Neural cell (in vitro differentiated cells): Measurements from ENCODE around the gene CAPN8. TPM values are rescaled to one million over a fixed set of nuclear protein-coding genes. Genes with fewer than 3 reads are reported as not detected.

ENCODE experiments used
- H2AFZ ChIP-seq: fragments of 200-600, 300-800 bp; sonication (generic), shearing (Covaris generic); 2 replicates; pipeline ENCODE4 v1.6.0; 2014; ENCODE audit warnings: low read depth, mild to moderate bottlenecking, antibody characterized with exemption, low read length, moderate library complexity
- H3F3A ChIP-seq: fragments of 200-600 bp; shearing (Covaris generic); 2 replicates; pipeline ENCODE4 v1.6.1; 2016; ENCODE audit warnings: mild to moderate bottlenecking, moderate library complexity, mixed read lengths, antibody characterized with exemption, low read length; ENCODE audit not compliant: insufficient read depth, poor library complexity, severe bottlenecking
- H3K27ac ChIP-seq: fragments of 200-600, 300-800 bp; sonication (generic), shearing (Covaris generic); 2 replicates; pipeline ENCODE4 v1.5.1; 2014; ENCODE audit warnings: mild to moderate bottlenecking, low read length, moderate library complexity
- H3K27me3 ChIP-seq: fragments of 300-800, 200-600 bp; sonication (generic), shearing (Covaris generic); 2 replicates; pipeline ENCODE4 v1.6.0; 2014; ENCODE audit warnings: mild to moderate bottlenecking, low read depth, low read length, moderate library complexity; ENCODE audit not compliant: insufficient read depth
- H3K36me3 ChIP-seq: fragments of 300-800, 200-600 bp; sonication (generic), shearing (Covaris generic); 2 replicates; pipeline ENCODE4 v1.5.1; 2014; ENCODE audit warnings: mild to moderate bottlenecking, antibody characterized with exemption, low read length, moderate library complexity; ENCODE audit not compliant: insufficient read depth
- H3K4me2 ChIP-seq: fragments of 300-800, 200-600 bp; sonication (generic), shearing (Covaris generic); 2 replicates; pipeline ENCODE4 v1.6.0; 2014; ENCODE audit warnings: mild to moderate bottlenecking, low read length
- H3K4me3 ChIP-seq: fragments of 300-800, 200-600 bp; sonication (generic), shearing (Covaris generic); 2 replicates; pipeline ENCODE4 v1.5.1; 2014; ENCODE audit warnings: mild to moderate bottlenecking, low read length, moderate library complexity
- H3K79me2 ChIP-seq: fragments of 200-600 bp; shearing (Covaris generic); replicated peaks from 2 replicates; pipeline ENCODE4 v1.6.0; 2014; ENCODE audit warnings: mild to moderate bottlenecking, low read length, moderate library complexity; ENCODE audit not compliant: insufficient read depth
- H3K9ac ChIP-seq: fragments of 300-800, 200-600 bp; sonication (generic), shearing (Covaris generic); 2 replicates; pipeline ENCODE4 v1.6.1; 2016; ENCODE audit warnings: mild to moderate bottlenecking, low read length, mixed read lengths
- H3K9me2 ChIP-seq: fragments of 200-600 bp; shearing (Covaris generic); 2 replicates; pipeline ENCODE4 v1.6.1; 2016; ENCODE audit warnings: mild to moderate bottlenecking, low read length, mixed read lengths; ENCODE audit not compliant: insufficient read depth
- H3K9me3 ChIP-seq: fragments of 200-600, 300-800 bp; sonication (generic), shearing (Covaris generic); 2 replicates; pipeline ENCODE4 v1.6.1; 2016; ENCODE audit warnings: mild to moderate bottlenecking, mixed run types, low read length, moderate library complexity, mixed read lengths
- H4K20me1 ChIP-seq: fragments of 200-600 bp; shearing (Covaris generic); 2 replicates; pipeline ENCODE4 v1.6.1; 2016; ENCODE audit warnings: mild to moderate bottlenecking, mixed run types; ENCODE audit not compliant: insufficient read depth
- EP300 ChIP-seq: fragments of 450-650 bp; conservative IDR thresholded peaks from 2 replicates; pipeline ENCODE4 v1.6.1; 2014; ENCODE audit warnings: antibody characterized with exemption, mild to moderate bottlenecking, moderate library complexity; ENCODE audit not compliant: poor library complexity, severe bottlenecking
- EZH2 ChIP-seq: fragments of 200-600, 300-800 bp; shearing (Covaris generic), sonication (generic); IDR thresholded peaks from 2 replicates; pipeline ENCODE4 v1.6.1; 2014; ENCODE audit warnings: antibody characterized with exemption, low read length, borderline replicate concordance, mild to moderate bottlenecking; ENCODE audit not compliant: insufficient read depth, poor library complexity, severe bottlenecking
- MXI1 ChIP-seq: fragments of 450-650 bp; conservative IDR thresholded peaks from 2 replicates; pipeline ENCODE4 v1.6.1; 2014; ENCODE audit warnings: antibody characterized with exemption, mild to moderate bottlenecking; ENCODE audit not compliant: poor library complexity, severe bottlenecking
- POLR2AphosphoS5 ChIP-seq: IDR thresholded peaks from 2 replicates; pipeline ENCODE4 v1.6.1; 2012
- RAD21 ChIP-seq: fragments of 450-650 bp; conservative IDR thresholded peaks from 2 replicates; pipeline ENCODE4 v1.6.1; 2014; ENCODE audit warnings: antibody characterized with exemption, mild to moderate bottlenecking, moderate library complexity
- SMC3 ChIP-seq: fragments of 450-650 bp; conservative IDR thresholded peaks from 2 replicates; pipeline ENCODE4 v1.6.1; 2014; ENCODE audit warnings: antibody characterized with exemption, mild to moderate bottlenecking, moderate library complexity; ENCODE audit not compliant: poor library complexity
- TAF1 ChIP-seq: IDR thresholded peaks from 2 replicates; pipeline ENCODE4 v1.6.1; 2012; ENCODE audit warnings: low read depth
- polyA plus RNA-seq: library from polyadenylated mRNA; depleted of rRNA; stranded (reverse); fragments of >200 nt; gene quantifications from 2 replicates; pipeline ENCODE4 v1.2.3, GENCODE V29; 2014
- TF ChIP-seq, protein P1 (sequence below): IDR thresholded peaks from 2 replicates; pipeline ENCODE4 v1.6.1; 2012; ENCODE audit warnings: borderline replicate concordance
- TF ChIP-seq, protein P2 (sequence below): fragments of 450-650 bp; IDR thresholded peaks from 2 replicates; pipeline ENCODE4 v1.5.1; 2014; ENCODE audit warnings: antibody characterized with exemption, mild to moderate bottlenecking, moderate library complexity; ENCODE audit not compliant: poor library complexity, severe bottlenecking

CAPN8 gene
- polyA plus RNA-seq, 1 donor from 2014 or later = not detected

GRCh38 chr1:223645903-223646302, 19.6 kb downstream of the CAPN8 start:
- H3K4me3 ChIP-seq = no peak overlapping the region
- H3F3A ChIP-seq = no peaks in the 10 kb centered on the region
- no peaks in the 10 kb centered on the region for H3K27me3 ChIP-seq
- no peaks in the 10 kb centered on the region for H3K79me2 ChIP-seq
- H2AFZ ChIP-seq = no peak overlapping the region
- H3K36me3 ChIP-seq = no peaks in the 10 kb centered on the region
- H3K9me3 ChIP-seq = no peaks in the 10 kb centered on the region
- TF ChIP-seq EP300 (no peak), RAD21 (no peak), EZH2 (no peak), SMC3 (no peak), POLR2AphosphoS5 (no peak), TAF1 (no peak), MXI1 (no peak)
- TF ChIP-seq, protein P1, sequence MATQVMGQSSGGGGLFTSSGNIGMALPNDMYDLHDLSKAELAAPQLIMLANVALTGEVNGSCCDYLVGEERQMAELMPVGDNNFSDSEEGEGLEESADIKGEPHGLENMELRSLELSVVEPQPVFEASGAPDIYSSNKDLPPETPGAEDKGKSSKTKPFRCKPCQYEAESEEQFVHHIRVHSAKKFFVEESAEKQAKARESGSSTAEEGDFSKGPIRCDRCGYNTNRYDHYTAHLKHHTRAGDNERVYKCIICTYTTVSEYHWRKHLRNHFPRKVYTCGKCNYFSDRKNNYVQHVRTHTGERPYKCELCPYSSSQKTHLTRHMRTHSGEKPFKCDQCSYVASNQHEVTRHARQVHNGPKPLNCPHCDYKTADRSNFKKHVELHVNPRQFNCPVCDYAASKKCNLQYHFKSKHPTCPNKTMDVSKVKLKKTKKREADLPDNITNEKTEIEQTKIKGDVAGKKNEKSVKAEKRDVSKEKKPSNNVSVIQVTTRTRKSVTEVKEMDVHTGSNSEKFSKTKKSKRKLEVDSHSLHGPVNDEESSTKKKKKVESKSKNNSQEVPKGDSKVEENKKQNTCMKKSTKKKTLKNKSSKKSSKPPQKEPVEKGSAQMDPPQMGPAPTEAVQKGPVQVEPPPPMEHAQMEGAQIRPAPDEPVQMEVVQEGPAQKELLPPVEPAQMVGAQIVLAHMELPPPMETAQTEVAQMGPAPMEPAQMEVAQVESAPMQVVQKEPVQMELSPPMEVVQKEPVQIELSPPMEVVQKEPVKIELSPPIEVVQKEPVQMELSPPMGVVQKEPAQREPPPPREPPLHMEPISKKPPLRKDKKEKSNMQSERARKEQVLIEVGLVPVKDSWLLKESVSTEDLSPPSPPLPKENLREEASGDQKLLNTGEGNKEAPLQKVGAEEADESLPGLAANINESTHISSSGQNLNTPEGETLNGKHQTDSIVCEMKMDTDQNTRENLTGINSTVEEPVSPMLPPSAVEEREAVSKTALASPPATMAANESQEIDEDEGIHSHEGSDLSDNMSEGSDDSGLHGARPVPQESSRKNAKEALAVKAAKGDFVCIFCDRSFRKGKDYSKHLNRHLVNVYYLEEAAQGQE = no peak
- TF ChIP-seq, protein P2, sequence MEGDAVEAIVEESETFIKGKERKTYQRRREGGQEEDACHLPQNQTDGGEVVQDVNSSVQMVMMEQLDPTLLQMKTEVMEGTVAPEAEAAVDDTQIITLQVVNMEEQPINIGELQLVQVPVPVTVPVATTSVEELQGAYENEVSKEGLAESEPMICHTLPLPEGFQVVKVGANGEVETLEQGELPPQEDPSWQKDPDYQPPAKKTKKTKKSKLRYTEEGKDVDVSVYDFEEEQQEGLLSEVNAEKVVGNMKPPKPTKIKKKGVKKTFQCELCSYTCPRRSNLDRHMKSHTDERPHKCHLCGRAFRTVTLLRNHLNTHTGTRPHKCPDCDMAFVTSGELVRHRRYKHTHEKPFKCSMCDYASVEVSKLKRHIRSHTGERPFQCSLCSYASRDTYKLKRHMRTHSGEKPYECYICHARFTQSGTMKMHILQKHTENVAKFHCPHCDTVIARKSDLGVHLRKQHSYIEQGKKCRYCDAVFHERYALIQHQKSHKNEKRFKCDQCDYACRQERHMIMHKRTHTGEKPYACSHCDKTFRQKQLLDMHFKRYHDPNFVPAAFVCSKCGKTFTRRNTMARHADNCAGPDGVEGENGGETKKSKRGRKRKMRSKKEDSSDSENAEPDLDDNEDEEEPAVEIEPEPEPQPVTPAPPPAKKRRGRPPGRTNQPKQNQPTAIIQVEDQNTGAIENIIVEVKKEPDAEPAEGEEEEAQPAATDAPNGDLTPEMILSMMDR = no peak
- no peaks in the 10 kb centered on the region for H3K9me2 ChIP-seq
- H3K9ac ChIP-seq = no peak overlapping the region
- H3K4me2 ChIP-seq = no peak overlapping the region
- no peak overlapping the region for H3K27ac ChIP-seq
- no peaks in the 10 kb centered on the region for H4K20me1 ChIP-seq

- H2AFZ ChIP-seq = no peak overlapping the region
- H3K9me2 ChIP-seq = no peaks in the 10 kb centered on the region
- no peak overlapping the region for H3K27ac ChIP-seq
- no peak for TF ChIP-seq EZH2
- no peak for TF ChIP-seq EP300
- TF ChIP-seq, protein P1 = no peak
- TF ChIP-seq, protein P2 = no peak
- no peak for TF ChIP-seq POLR2AphosphoS5
- no peak for TF ChIP-seq TAF1
- no peak for TF ChIP-seq RAD21
- no peak for TF ChIP-seq MXI1
- TF ChIP-seq SMC3 = no peak
- no peaks in the 10 kb centered on the region for H3K36me3 ChIP-seq
- no peaks in the 10 kb centered on the region for H3K27me3 ChIP-seq
- H3K9me3 ChIP-seq = no peaks in the 10 kb centered on the region
- H3K79me2 ChIP-seq = no peaks in the 10 kb centered on the region
- no peak overlapping the region for H3K9ac ChIP-seq
- no peak overlapping the region for H3K4me2 ChIP-seq
- H3F3A ChIP-seq = no peaks in the 10 kb centered on the region
- H3K4me3 ChIP-seq = no peak overlapping the region
- H4K20me1 ChIP-seq = no peaks in the 10 kb centered on the region
Measured at GRCh38 chr1:223642237-223642636, 23.3 kb downstream of the CAPN8 start.
